HL-60 (cell line): ENCODE results near the gene PC.

ENCODE experiments used
- POLR2AphosphoS5 ChIP-seq: IDR thresholded peaks from 2 replicates; pipeline ENCODE4 v1.6.1; 2012; ENCODE audit warnings: low read depth
- TF ChIP-seq, protein P1 (sequence below): IDR thresholded peaks from one replicate; pipeline ENCODE4 v1.5.1; 2011; ENCODE audit warnings: low read length, control low read depth, inconsistent platforms; ENCODE audit not compliant: insufficient read depth

DNA sequence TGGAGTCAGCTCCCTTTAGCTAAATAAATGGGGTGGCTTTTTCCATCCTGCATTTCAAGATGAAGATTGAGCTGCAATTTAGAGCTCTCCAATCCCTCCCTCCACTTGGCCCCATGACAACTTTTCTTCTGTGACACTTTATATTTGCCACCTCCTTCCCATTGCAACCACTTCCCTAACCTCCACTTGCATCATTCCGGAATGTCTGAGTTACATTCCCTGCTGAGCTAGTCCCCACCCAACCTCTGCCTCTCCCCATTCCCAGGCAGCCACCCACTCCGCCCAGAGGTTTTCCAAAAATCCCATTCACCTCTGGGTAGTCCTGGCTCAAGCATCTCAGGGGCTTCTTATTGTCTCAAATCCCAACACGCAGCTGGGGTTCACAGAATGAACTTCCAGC, 24.7 kb downstream of the PC start:
- TF ChIP-seq, protein P1, sequence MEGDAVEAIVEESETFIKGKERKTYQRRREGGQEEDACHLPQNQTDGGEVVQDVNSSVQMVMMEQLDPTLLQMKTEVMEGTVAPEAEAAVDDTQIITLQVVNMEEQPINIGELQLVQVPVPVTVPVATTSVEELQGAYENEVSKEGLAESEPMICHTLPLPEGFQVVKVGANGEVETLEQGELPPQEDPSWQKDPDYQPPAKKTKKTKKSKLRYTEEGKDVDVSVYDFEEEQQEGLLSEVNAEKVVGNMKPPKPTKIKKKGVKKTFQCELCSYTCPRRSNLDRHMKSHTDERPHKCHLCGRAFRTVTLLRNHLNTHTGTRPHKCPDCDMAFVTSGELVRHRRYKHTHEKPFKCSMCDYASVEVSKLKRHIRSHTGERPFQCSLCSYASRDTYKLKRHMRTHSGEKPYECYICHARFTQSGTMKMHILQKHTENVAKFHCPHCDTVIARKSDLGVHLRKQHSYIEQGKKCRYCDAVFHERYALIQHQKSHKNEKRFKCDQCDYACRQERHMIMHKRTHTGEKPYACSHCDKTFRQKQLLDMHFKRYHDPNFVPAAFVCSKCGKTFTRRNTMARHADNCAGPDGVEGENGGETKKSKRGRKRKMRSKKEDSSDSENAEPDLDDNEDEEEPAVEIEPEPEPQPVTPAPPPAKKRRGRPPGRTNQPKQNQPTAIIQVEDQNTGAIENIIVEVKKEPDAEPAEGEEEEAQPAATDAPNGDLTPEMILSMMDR: no peak
- no peak for TF ChIP-seq POLR2AphosphoS5
